ENCODE measurements around the gene URGCP.

Gene URGCP

GRCh38 chr7:43906331-43907010 is at the start of gene URGCP:
URGCP (minus strand) TSS chr7:43906596; CDS start chr7:43906575, 21 bp downstream.
- DNase-seq (ENCODE audit: low read depth) = peak; percentile 18

- no peak for DNase-seq (ENCODE audit: low read depth)
Observed at GRCh38 chr7:43956027-43956426, 49.6 kb upstream of the URGCP start.

- DNase-seq (ENCODE audit: low read depth) = no peak
Observed at GRCh38 chr7:43954524-43955228, 48.3 kb upstream of the URGCP start.

GRCh38 chr7:43953071-43953470 is 46.7 kb upstream of the URGCP start:
- no peak for DNase-seq (ENCODE audit: low read depth)

- DNase-seq (ENCODE audit: low read depth) = no peak
Observed at GRCh38 chr7:43952028-43952427, 45.6 kb upstream of the URGCP start.

GRCh38 chr7:43944286-43944685 is 37.9 kb upstream of the URGCP start:
- DNase-seq (ENCODE audit: low read depth) = no peak

GRCh38 chr7:43943417-43944187 is 37.2 kb upstream of the URGCP start:
- no peak for DNase-seq (ENCODE audit: low read depth)

GRCh38 chr7:43942997-43943396 is 36.6 kb upstream of the URGCP start:
- no peak for DNase-seq (ENCODE audit: low read depth)

- DNase-seq (ENCODE audit: low read depth) = no peak
Observed at GRCh38 chr7:43942250-43942649, 35.9 kb upstream of the URGCP start.

- no peak for DNase-seq (ENCODE audit: low read depth)
Observed at GRCh38 chr7:43938892-43939482, 32.6 kb upstream of the URGCP start.

GRCh38 chr7:43937444-43937843 is 31.0 kb upstream of the URGCP start:
- no peak for DNase-seq (ENCODE audit: low read depth)

- no peak for DNase-seq (ENCODE audit: low read depth)
Observed at GRCh38 chr7:43933902-43934560, 27.6 kb upstream of the URGCP start.

GRCh38 chr7:43931346-43931745 is 24.9 kb upstream of the URGCP start:
- no peak for DNase-seq (ENCODE audit: low read depth)

- no peak for DNase-seq (ENCODE audit: low read depth)
Observed at GRCh38 chr7:43929529-43930457, 23.4 kb upstream of the URGCP start.

- no peak for DNase-seq (ENCODE audit: low read depth)
Observed at GRCh38 chr7:43927810-43928209, 21.4 kb upstream of the URGCP start.

- no peak for DNase-seq (ENCODE audit: low read depth)
Observed at GRCh38 chr7:43926798-43927123, 20.4 kb upstream of the URGCP start.

- peak; percentile 79 for DNase-seq (ENCODE audit: low read depth)
Observed at GRCh38 chr7:43925984-43926797, 19.8 kb upstream of the URGCP start, which contains the start of gene UBE2D4. UBE2D4 (plus strand) TSS chr7:43926436; CDS start chr7:43926533, 97 bp downstream.

GRCh38 chr7:43922726-43923125 is 16.3 kb upstream of the URGCP start:
- DNase-seq (ENCODE audit: low read depth) = no peak

GRCh38 chr7:43921423-43921822 is 15.0 kb upstream of the URGCP start:
- DNase-seq (ENCODE audit: low read depth) = no peak

GRCh38 chr7:43915907-43916306 is 9.5 kb upstream of the URGCP start:
- DNase-seq (ENCODE audit: low read depth) = no peak

Data from stimulated activated CD8-positive, alpha-beta memory T cell treated with anti-CD3 and anti-CD28 coated beads, Interleukin-12 subunit alpha, Interleukin-12 subunit beta, amount 100 ng/mL, for 1 hour (primary cell).